ENCODE results near the gene MYO15A. TPM values are rescaled to one million over a fixed set of nuclear protein-coding genes. Genes with fewer than 3 reads are reported as not detected.

MYO15A gene
- total and polyA plus RNA-seq, 12 donors = 0.44 to 3.5 (median 0.88) TPM; not detected in 2

- intact Hi-C loops (cut with DNase I) = no loop called here
- WGBS, 4 donors = 73 to 100% (median 78%) methylated on average over 1 to 6 of the region's 6 CpGs
These were observed 585 bp upstream of the MYO15A start for GRCh38 chr17:18107971-18108370.

DNA sequence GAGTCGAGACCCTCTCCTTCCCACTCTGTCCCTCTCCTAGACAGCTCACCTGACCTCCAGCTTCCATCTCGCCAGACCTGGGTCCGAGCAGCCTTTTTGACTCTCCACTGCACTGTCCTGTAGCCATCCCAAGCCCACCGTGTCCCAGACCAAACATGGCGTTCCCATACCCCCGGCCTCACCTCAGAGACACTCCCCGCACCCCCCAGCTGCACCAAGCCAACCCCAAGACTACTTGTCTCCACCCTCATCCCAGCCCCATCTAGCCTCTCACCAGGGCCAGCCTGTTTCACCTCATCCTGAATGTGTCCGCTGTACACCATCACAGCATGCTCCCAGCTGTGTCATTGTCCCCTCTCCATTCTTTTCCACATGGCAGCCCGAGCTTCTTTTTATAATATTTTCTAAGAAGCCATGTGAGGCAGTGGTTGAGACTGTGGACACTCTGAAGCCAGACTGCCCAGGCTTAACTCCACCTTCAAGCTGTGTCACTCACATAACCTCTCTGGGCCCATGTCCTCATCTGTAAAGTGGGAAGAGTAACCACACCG, 1.5 kb downstream of the MYO15A start:
- WGBS, 4 donors = 68 to 81% (median 75%) methylated on average over 10 of the region's 10 CpGs

More at GRCh38 chr17:18107971-18108370, 585 bp upstream of the MYO15A start:
- no peaks in the 10 kb centered on the region for H3K4me1 ChIP-seq (replicated peaks in 1 of 2)
- H3K27me3 ChIP-seq = no peaks in the 10 kb centered on the region
- DNase-seq = no peak
- no peak overlapping the region for H3K4me3 ChIP-seq
- no peak for TF ChIP-seq POLR2A (IDR thresholded peaks at IDR 0.05)
- no peaks in the 10 kb centered on the region for H3K9me3 ChIP-seq (replicated peaks in 1 of 3)
- no peak overlapping the region for H3K27ac ChIP-seq
- peaks cover 0 to 5% of the 10 kb centered on the region in 2 donors for H3K36me3 ChIP-seq (replicated peaks in 1 of 2)

DNA sequence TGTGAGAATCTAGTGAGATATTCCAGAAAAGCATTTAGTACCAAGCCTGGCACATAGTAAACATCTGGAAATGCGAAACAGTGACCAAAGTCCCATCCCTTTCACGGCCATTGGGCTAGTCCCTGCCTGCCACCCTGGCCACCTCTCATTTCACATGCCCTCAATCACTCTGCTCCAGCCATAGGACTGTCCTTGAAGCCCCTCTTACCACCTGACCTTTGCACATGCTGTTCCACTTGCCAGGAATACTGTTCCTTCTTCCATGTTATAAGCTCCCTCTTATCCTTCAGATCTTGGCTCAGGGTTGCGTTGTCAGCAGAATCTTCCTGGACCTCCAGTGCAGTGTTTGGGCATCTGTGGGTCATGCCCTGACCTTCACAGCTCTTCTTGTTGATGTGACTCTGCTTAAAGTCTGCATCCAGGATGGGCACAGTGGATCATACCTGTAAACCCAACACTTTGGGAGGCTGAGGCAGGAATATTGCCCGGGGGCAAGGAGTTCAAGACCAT, 2.1 kb downstream of the MYO15A start:
- WGBS, 4 donors = 59 to 90% (median 69%) methylated on average over 2 to 4 of the region's 4 CpGs
- Histone ChIP-seq H3K4me1 (replicated peaks in 1 of 2) (no peaks in the 10 kb centered on the region), H3K27me3 (no peaks in the 10 kb centered on the region), H3K36me3 (replicated peaks in 1 of 2) (peaks cover 0 to 5% of the 10 kb centered on the region in 2 donors), H3K27ac (no peak overlapping the region), H3K9me3 (replicated peaks in 1 of 3) (no peaks in the 10 kb centered on the region), H3K4me3 (no peak overlapping the region)
- intact Hi-C loops (cut with DNase I) = no loop called here
- no peak for DNase-seq
- TF ChIP-seq POLR2A (IDR thresholded peaks at IDR 0.05) = no peak
- TF ChIP-seq, protein P1, sequence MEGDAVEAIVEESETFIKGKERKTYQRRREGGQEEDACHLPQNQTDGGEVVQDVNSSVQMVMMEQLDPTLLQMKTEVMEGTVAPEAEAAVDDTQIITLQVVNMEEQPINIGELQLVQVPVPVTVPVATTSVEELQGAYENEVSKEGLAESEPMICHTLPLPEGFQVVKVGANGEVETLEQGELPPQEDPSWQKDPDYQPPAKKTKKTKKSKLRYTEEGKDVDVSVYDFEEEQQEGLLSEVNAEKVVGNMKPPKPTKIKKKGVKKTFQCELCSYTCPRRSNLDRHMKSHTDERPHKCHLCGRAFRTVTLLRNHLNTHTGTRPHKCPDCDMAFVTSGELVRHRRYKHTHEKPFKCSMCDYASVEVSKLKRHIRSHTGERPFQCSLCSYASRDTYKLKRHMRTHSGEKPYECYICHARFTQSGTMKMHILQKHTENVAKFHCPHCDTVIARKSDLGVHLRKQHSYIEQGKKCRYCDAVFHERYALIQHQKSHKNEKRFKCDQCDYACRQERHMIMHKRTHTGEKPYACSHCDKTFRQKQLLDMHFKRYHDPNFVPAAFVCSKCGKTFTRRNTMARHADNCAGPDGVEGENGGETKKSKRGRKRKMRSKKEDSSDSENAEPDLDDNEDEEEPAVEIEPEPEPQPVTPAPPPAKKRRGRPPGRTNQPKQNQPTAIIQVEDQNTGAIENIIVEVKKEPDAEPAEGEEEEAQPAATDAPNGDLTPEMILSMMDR (IDR thresholded peaks at IDR 0.05) = no peak

More for the DNA sequence above, 1.5 kb downstream of the MYO15A start:
- no peak overlapping the region for H3K4me3 ChIP-seq
- TF ChIP-seq POLR2A (IDR thresholded peaks at IDR 0.05) = no peak
- TF ChIP-seq, protein P1 (IDR thresholded peaks at IDR 0.05) = no peak
- DNase-seq = no peak
- intact Hi-C loops (cut with DNase I) = no loop called here
- no peaks in the 10 kb centered on the region for H3K4me1 ChIP-seq (replicated peaks in 1 of 2)
- H3K9me3 ChIP-seq (replicated peaks in 1 of 3) = no peaks in the 10 kb centered on the region
- H3K27ac ChIP-seq = no peak overlapping the region
- peaks cover 0 to 5% of the 10 kb centered on the region in 2 donors for H3K36me3 ChIP-seq (replicated peaks in 1 of 2)
- H3K27me3 ChIP-seq = no peaks in the 10 kb centered on the region

DNA sequence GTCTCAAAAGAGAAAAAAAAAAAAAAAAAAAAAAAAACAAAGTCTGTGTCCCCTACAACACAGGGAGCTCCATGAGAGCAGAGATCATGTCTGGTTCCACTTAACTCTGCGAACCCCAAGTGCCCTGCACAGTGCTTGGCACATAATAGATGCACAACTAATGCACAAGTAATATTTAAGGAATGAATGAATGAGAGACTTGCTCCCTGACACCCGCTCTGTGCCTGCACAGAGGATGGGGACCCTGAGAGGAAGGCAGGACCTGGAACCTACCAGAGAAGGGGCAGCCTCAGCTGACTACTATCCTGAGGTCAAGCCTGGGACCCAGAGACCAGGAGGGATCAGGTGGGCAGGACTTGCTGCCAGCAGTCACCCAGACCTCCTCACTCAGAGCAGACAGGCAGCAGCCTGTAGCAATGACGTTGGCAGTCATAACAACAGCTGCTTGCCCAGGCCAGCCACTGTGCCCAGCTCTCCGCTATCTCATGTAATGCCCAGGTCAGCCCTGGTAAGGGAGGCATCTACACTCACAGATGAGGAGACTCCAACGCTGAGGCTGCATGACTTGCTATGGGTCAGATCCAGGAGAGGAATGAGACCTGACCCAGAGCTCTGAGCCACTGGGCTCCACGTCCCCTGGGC, 2.9 kb downstream of the MYO15A start:
- Histone ChIP-seq H3K4me1 (replicated peaks in 1 of 2) (no peaks in the 10 kb centered on the region), H3K27ac (no peak overlapping the region), H3K36me3 (replicated peaks in 1 of 2) (peaks cover 0 to 5% of the 10 kb centered on the region in 2 donors), H3K27me3 (no peaks in the 10 kb centered on the region), H3K9me3 (replicated peaks in 1 of 3) (no peaks in the 10 kb centered on the region), H3K4me3 (no peak overlapping the region)
- no peak for DNase-seq
- whole genome bisulfite sequencing, 4 donors = 73 to 84% (median 78%) methylated on average over 3 to 6 of the region's 6 CpGs
- no peak for TF ChIP-seq POLR2A (IDR thresholded peaks at IDR 0.05)
- TF ChIP-seq, protein P1 (IDR thresholded peaks at IDR 0.05) = no peak
- intact Hi-C loops (cut with DNase I) = no loop called here

Measured in adrenal gland (tissue), 12 donors.